Neural cell (in vitro differentiated cells): ENCODE measurements around the gene TIMM44.

Experiments
- POLR2AphosphoS5 ChIP-seq: IDR thresholded peaks from 2 replicates; pipeline ENCODE4 v1.6.1; 2012
- TF ChIP-seq, protein P1 (sequence below): fragments of 450-650 bp; IDR thresholded peaks from 2 replicates; pipeline ENCODE4 v1.5.1; 2014; ENCODE audit warnings: antibody characterized with exemption, mild to moderate bottlenecking, moderate library complexity; ENCODE audit not compliant: poor library complexity, severe bottlenecking

DNA sequence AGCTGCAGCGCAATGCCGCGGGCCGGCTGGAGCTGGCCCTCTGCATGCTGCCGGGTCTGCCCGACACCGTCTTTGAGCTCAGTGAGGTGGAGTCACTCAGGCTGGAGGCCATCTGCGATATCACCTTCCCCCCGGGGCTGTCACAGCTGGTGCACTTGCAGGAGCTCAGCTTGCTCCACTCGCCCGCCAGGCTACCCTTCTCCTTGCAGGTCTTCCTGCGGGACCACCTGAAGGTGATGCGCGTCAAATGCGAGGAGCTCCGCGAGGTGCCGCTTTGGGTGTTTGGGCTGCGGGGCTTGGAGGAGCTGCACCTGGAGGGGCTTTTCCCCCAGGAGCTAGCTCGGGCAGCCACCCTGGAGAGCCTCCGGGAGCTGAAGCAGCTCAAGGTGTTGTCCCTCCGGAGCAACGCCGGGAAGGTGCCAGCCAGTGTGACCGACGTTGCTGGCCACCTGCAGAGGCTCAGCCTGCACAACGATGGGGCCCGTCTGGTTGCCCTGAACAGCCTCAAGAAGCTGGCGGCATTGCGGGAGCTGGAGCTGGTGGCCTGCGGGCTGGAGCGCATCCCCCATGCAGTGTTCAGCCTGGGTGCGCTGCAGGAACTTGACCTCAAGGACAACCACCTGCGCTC is 43.6 kb downstream of the TIMM44 start:
- TF ChIP-seq, protein P1, sequence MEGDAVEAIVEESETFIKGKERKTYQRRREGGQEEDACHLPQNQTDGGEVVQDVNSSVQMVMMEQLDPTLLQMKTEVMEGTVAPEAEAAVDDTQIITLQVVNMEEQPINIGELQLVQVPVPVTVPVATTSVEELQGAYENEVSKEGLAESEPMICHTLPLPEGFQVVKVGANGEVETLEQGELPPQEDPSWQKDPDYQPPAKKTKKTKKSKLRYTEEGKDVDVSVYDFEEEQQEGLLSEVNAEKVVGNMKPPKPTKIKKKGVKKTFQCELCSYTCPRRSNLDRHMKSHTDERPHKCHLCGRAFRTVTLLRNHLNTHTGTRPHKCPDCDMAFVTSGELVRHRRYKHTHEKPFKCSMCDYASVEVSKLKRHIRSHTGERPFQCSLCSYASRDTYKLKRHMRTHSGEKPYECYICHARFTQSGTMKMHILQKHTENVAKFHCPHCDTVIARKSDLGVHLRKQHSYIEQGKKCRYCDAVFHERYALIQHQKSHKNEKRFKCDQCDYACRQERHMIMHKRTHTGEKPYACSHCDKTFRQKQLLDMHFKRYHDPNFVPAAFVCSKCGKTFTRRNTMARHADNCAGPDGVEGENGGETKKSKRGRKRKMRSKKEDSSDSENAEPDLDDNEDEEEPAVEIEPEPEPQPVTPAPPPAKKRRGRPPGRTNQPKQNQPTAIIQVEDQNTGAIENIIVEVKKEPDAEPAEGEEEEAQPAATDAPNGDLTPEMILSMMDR = no peak
- no peak for TF ChIP-seq POLR2AphosphoS5
